PC-3 (cell line): Measurements from ENCODE around the gene SP100. TPM values are rescaled to one million over a fixed set of nuclear protein-coding genes. Genes with fewer than 3 reads are reported as not detected.
"Not testable (repeated sequence)": the region's sequence is repeated elsewhere in the genome, so short reads cannot be mapped to it uniquely, and the experiment has no call there.

Source experiments
- ATAC-seq: fragments of 200-7000 bp; cut with Tn5 transposase; 2 replicates; pipeline ENCODE4 v1.9.1; 2020; ENCODE audit warnings: mild to moderate bottlenecking, moderate library complexity
- BruUV-seq: library from RNA; stranded (reverse); fragments of 400-500 nt; replicated peaks from 2 replicates; lab custom pipeline; 2021; lab: Mats Ljungman, UMichigan
- CTCF ChIA-PET: fragments of 300-600 bp; sonication (Branson Sonifier 250); formaldehyde crosslinking; loops from one replicate; lab custom pipeline; 2022; ENCODE audit warnings: antibody characterized with exemption; lab: Charles Lee
- POLR2A ChIA-PET: fragments of 300-600 bp; sonication (Branson Sonifier 250); formaldehyde crosslinking; loops from one replicate; lab custom pipeline; 2022; ENCODE audit warnings: antibody characterized with exemption; ENCODE audit not compliant: unreplicated experiment; lab: Charles Lee
- DNase-seq: peaks from one replicate; pipeline ENCODE4 v3.0.0-alpha.2; 2015
- H2AFZ ChIP-seq: fragments of 300-600 bp; sonication (generic); 2 replicates; pipeline ENCODE4 v1.6.0; 2016; ENCODE audit warnings: antibody characterized with exemption, low read length
- H3F3A ChIP-seq: fragments of 300-600 bp; sonication (generic); one replicate; pipeline ENCODE4 v1.6.0; 2017; ENCODE audit warnings: antibody characterized with exemption, low read length, control low read depth, mild to moderate bottlenecking; ENCODE audit not compliant: unreplicated experiment
- H3K27ac ChIP-seq: fragments of 300-600 bp; sonication (generic); 2 replicates; pipeline ENCODE4 v1.5.1; 2016; ENCODE audit warnings: mild to moderate bottlenecking, low read length
- H3K27me3 ChIP-seq: fragments of 300-600 bp; sonication (generic); 2 replicates; pipeline ENCODE4 v1.6.1; 2016; ENCODE audit warnings: low read length, mixed read lengths
- H3K36me3 ChIP-seq: fragments of 300-600 bp; sonication (generic); 2 replicates; pipeline ENCODE4 v1.6.1; 2016; ENCODE audit warnings: low read depth, mixed run types, low read length, mixed read lengths
- H3K4me1 ChIP-seq: fragments of 300-600 bp; sonication (generic); 2 replicates; pipeline ENCODE4 v1.5.1; 2016; ENCODE audit warnings: low read length; ENCODE audit not compliant: insufficient read depth
- H3K4me2 ChIP-seq: fragments of 300-600 bp; sonication (generic); 2 replicates; pipeline ENCODE4 v1.6.0; 2016; ENCODE audit warnings: low read length
- H3K4me3 ChIP-seq: fragments of 300-600 bp; sonication (generic); 2 replicates; pipeline ENCODE4 v1.5.1; 2016; ENCODE audit warnings: mild to moderate bottlenecking, low read length, mixed read lengths
- H3K79me2 ChIP-seq: fragments of 300-600 bp; sonication (generic); 2 replicates; pipeline ENCODE4 v1.6.1; 2017; ENCODE audit warnings: low read length, mixed read lengths
- H3K9ac ChIP-seq: fragments of 300-600 bp; sonication (generic); 2 replicates; pipeline ENCODE4 v1.6.0; 2016; ENCODE audit warnings: mild to moderate bottlenecking, low read length
- H3K9me2 ChIP-seq: fragments of 300-600 bp; sonication (generic); replicated peaks from 2 replicates; pipeline ENCODE4 v1.6.1; 2016; ENCODE audit warnings: mixed run types, low read length, mixed read lengths
- H3K9me3 ChIP-seq: fragments of 300-600 bp; sonication (generic); 2 replicates; pipeline ENCODE4 v1.6.1; 2016; ENCODE audit warnings: low read length, mixed read lengths
- H4K20me1 ChIP-seq: fragments of 300-600 bp; sonication (generic); 2 replicates; pipeline ENCODE4 v1.6.1; 2016; ENCODE audit warnings: low read length, mixed read lengths
- CTCF ChIP-seq: fragments of 300-600 bp; sonication (generic); conservative IDR thresholded peaks from 2 replicates; pipeline ENCODE4 v1.5.1; 2017; ENCODE audit warnings: antibody characterized with exemption, low read depth, mild to moderate bottlenecking, low read length
- EZH2 ChIP-seq: fragments of 300-600 bp; sonication (generic); IDR thresholded peaks from one replicate; pipeline ENCODE4 v1.6.1; 2017; ENCODE audit warnings: antibody characterized with exemption, mild to moderate bottlenecking, low read length; ENCODE audit not compliant: unreplicated experiment
- EZH2phosphoT487 ChIP-seq: fragments of 300-600 bp; sonication (generic); IDR thresholded peaks from 2 replicates; pipeline ENCODE4 v1.6.1; 2018; ENCODE audit warnings: mild to moderate bottlenecking, antibody characterized with exemption, low read length, borderline replicate concordance
- intact Hi-C: fragments of 100-400 bp; cut with micrococcal nuclease; formaldehyde crosslinking; loops from 2 replicates; pipeline ENCODE4 v1.9.0; 2023
- total RNA-seq: library from RNA; depleted of rRNA; stranded (reverse); fragments of >200 nt; gene quantifications from 2 replicates; pipeline ENCODE4 v1.2.3, GENCODE V29; 2014

SP100 gene
- total RNA-seq, 1 experiment from 2014 or later: 49.8 TPM

GRCh38 chr2:230400454-230400853 lies 15.5 kb upstream of the SP100 start:
- Histone ChIP-seq H4K20me1 (no peaks in the 10 kb centered on the region), H3K79me2 (no peaks in the 10 kb centered on the region), H3K36me3 (no peaks in the 10 kb centered on the region), H3K9me2 (no peaks in the 10 kb centered on the region), H3F3A (no peaks in the 10 kb centered on the region), H3K9me3 (no peaks in the 10 kb centered on the region), H3K4me1 (no peaks in the 10 kb centered on the region), H3K27ac (no peak overlapping the region), H3K4me2 (no peak overlapping the region), H3K4me3 (no peak overlapping the region), H3K9ac (no peak overlapping the region), H3K27me3 (no peaks in the 10 kb centered on the region), H2AFZ (no peak overlapping the region)
- intact Hi-C loops: no loop called here
- no peak for TF ChIP-seq EZH2phosphoT487
- no peak for TF ChIP-seq EZH2
- no peak for TF ChIP-seq CTCF
- ChIA-PET POLR2A (no interaction called here), CTCF (no interaction called here)
- no peak for ATAC-seq
- DNase-seq: no peak
- BruUV-seq: no TSS peak

DNA sequence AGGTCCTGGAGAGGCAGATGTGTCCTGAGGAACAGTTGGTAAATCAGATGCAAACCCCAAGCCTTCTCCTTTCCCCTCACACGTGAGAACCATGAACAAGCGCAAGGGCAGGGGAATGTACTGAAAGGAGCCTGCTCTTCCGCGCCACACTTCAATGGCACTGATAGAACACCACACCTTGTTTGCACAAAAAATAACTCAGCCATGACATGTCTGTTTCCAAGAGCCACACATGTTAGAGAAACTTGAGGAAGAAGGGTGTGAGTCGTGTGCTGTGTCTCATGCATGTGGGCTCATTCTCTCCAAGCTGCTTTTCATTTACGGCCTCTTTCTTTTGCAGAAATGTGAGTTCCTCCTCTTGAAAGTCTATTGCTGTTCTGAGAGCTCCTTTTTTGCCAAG lies 15.0 kb upstream of the SP100 start:
- CTCF ChIA-PET, H3K79me2 ChIP-seq, H3K4me2 ChIP-seq, H3K27me3 ChIP-seq, H3K4me3 ChIP-seq, H4K20me1 ChIP-seq, DNase-seq, intact Hi-C loops, H3K9me2 ChIP-seq, H3K27ac ChIP-seq, POLR2A ChIA-PET, H3K36me3 ChIP-seq, BruUV-seq, H3K9me3 ChIP-seq, H3F3A ChIP-seq, H2AFZ ChIP-seq, H3K9ac ChIP-seq, H3K4me1 ChIP-seq: not testable (repeated sequence)
- ATAC-seq: peak; percentile 38; the same call in 1 of the 2 replicates

GRCh38 chr2:230403746-230404145 lies 12.3 kb upstream of the SP100 start:
- ATAC-seq (no peak), DNase-seq (no peak)
- no peaks in the 10 kb centered on the region for H3F3A ChIP-seq
- H3K9ac ChIP-seq: no peak overlapping the region
- intact Hi-C loops: no loop called here
- ChIA-PET CTCF (no interaction called here), POLR2A (no interaction called here)
- no peaks in the 10 kb centered on the region for H4K20me1 ChIP-seq
- H3K4me2 ChIP-seq: no peak overlapping the region
- H3K4me1 ChIP-seq: peaks cover 10% of the 10 kb centered on the region
- H3K36me3 ChIP-seq: no peaks in the 10 kb centered on the region
- no peaks in the 10 kb centered on the region for H3K79me2 ChIP-seq
- H3K4me3 ChIP-seq: no peak overlapping the region
- H3K9me2 ChIP-seq: no peaks in the 10 kb centered on the region
- H3K27me3 ChIP-seq: no peaks in the 10 kb centered on the region
- no peaks in the 10 kb centered on the region for H3K9me3 ChIP-seq
- H3K27ac ChIP-seq: no peak overlapping the region
- no peak overlapping the region for H2AFZ ChIP-seq
- BruUV-seq: no TSS peak
- TF ChIP-seq CTCF (no peak), EZH2 (no peak), EZH2phosphoT487 (no peak)
